RWPE1 (cell line): ENCODE data around the gene CSAD.

Experiments used
- CTCF ChIA-PET: fragments of 350-600 bp; sonication (Branson Sonifier 250); formaldehyde crosslinking; extraction: SDS; loops from one replicate; lab custom pipeline; 2021; lab: Yijun Ruan, JAX
- POLR2A ChIA-PET: fragments of 400-600 bp; formaldehyde crosslinking; extraction: SDS; loops from one replicate; lab custom pipeline; 2020; ENCODE audit warnings: antibody characterized with exemption; ENCODE audit not compliant: low non-redundant PET; lab: Yijun Ruan, JAX
- DNase-seq: peaks from one replicate; pipeline ENCODE4 v3.0.0; 2012; ENCODE audit warnings: low spot score
- H3K27ac ChIP-seq: fragments of 450-650 bp; 2 replicates; pipeline ENCODE4 v1.5.1; 2017
- TF ChIP-seq, protein P1 (sequence below): fragments of 450-650 bp; conservative IDR thresholded peaks from 2 replicates; pipeline ENCODE4 v1.5.1; 2017; ENCODE audit warnings: low read depth, mild to moderate bottlenecking

The CSAD gene

DNA sequence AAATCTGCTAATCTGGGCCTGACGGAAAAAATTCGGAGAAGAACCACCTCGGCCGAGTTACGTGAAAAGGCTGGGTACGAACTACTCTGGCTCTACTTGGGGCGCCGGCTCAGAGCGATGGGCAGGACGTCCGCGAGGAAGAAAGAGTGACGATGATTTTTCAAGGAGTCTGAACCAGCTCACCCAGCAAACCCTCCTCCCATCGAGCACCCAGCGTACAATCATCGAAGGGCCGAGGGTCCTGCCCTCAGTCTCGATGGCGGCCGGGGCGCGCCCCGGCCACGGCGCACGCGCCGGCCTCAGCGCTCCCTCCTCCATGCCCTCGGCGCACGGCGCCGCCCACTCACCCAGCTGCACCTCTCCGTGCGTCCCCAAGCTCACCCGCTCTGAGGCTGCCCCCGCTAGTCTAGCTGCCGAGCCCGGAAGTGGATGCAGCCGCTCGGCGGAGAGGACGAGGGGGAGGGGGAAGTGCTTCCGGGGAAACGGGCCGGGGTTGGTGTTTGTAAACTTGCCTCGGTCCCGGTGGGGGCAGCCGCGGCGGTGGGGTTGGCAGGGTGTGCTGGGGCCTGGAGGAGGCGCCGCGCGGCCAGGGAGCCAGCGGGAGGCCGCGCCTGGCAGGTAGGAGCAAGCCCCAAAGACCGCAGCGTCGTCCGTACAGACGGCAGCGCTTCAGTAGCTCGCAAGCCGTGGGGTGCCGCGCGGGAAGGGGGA is at the start of gene CSAD, which contains the start of gene ZNF740:
Gene CSAD (minus strand): TSS at position 706 of the 711 bp plus-strand sequence. CDS start 7,455 bp downstream, outside the sequence.
Gene ZNF740 (plus strand): TSS at position 503 of the 711 bp plus-strand sequence. CDS start 1,262 bp downstream, outside the sequence.
- CTCF ChIA-PET: interaction anchor here (0.6 to 1.1 kb wide), 4 partner anchors 17 to 115 kb away, joined by 4 to 6 read pairs (median 4); no protein-coding TSS in a partner anchor
- TF ChIP-seq, protein P1, sequence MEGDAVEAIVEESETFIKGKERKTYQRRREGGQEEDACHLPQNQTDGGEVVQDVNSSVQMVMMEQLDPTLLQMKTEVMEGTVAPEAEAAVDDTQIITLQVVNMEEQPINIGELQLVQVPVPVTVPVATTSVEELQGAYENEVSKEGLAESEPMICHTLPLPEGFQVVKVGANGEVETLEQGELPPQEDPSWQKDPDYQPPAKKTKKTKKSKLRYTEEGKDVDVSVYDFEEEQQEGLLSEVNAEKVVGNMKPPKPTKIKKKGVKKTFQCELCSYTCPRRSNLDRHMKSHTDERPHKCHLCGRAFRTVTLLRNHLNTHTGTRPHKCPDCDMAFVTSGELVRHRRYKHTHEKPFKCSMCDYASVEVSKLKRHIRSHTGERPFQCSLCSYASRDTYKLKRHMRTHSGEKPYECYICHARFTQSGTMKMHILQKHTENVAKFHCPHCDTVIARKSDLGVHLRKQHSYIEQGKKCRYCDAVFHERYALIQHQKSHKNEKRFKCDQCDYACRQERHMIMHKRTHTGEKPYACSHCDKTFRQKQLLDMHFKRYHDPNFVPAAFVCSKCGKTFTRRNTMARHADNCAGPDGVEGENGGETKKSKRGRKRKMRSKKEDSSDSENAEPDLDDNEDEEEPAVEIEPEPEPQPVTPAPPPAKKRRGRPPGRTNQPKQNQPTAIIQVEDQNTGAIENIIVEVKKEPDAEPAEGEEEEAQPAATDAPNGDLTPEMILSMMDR: no peak
- POLR2A ChIA-PET: no interaction called here

GRCh38 chr12:53230108-53230845 is 49.6 kb upstream of the CSAD start:
- TF ChIP-seq, protein P1: no peak
- H3K27ac ChIP-seq: peak overlapping the region; percentile 98
- POLR2A ChIA-PET: no interaction called here
- CTCF ChIA-PET: interaction anchor here (0.6 kb wide), 1 partner anchor 48 kb away, joined by 4 read pairs; no protein-coding TSS in a partner anchor
- peak; percentile 84 for DNase-seq

More for the DNA sequence above, at the start of gene CSAD, which contains the start of gene ZNF740:
- H3K27ac ChIP-seq: peak within 1 kb of the TSS; percentile 98
- peak; percentile 95 for DNase-seq

DNA sequence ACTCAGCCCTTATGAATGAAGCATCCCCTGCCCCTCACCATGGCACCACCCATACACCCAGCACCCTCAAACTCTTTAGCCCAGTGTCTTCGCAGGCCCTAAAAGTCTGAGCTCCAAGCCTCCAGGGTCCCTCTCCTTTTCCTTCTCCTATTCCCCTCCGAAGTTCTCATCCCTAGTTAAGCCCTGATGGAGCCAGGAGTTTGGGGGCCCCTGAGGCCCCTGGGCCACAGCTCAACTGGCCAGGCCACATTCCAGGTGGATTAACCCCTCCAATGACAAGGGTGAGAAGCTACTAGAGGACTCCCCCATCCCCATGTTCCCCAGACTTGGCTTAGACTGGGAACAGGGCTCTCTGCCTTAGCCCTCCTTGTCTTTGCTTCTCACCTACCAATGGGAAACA is 48.7 kb upstream of the CSAD start:
- CTCF ChIA-PET: interaction anchor here (0.5 kb wide), 1 partner anchor 434 kb away, joined by 3 read pairs; no protein-coding TSS in a partner anchor
- no peak for DNase-seq
- peak overlapping the region; percentile 98 for H3K27ac ChIP-seq
- TF ChIP-seq, protein P1: no peak
- POLR2A ChIA-PET: no interaction called here

- ChIA-PET POLR2A (no interaction called here), CTCF (no interaction called here)
- TF ChIP-seq, protein P1: no peak
- DNase-seq: no peak
- H3K27ac ChIP-seq: peak overlapping the region; percentile 99
Observed at GRCh38 chr12:53227836-53228235, 47.1 kb upstream of the CSAD start.

GRCh38 chr12:53227341-53227740 is 46.6 kb upstream of the CSAD start:
- TF ChIP-seq, protein P1: no peak
- no peak for DNase-seq
- CTCF ChIA-PET: no interaction called here
- POLR2A ChIA-PET: no interaction called here
- H3K27ac ChIP-seq: peak overlapping the region; percentile 99

DNA sequence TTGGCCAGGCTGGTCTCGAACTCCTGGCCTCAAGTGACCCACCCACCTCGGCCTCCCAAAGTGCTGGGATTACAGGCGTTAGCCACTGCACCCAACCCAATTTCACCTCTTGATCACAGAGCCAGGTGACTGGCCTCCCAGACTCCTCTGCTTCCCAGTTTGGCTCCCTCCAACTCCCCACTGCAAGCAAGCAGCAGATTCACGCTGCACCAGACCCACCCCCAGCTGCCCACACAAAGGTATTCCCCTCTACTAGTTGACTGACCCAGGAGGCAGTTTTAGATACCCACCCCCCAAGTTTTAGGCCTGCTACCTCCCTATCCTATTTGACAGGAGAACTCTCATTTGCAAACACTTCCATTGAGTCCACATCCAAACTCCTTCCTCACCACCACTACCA is 46.1 kb upstream of the CSAD start:
- ChIA-PET CTCF (no interaction called here), POLR2A (no interaction called here)
- TF ChIP-seq, protein P1: no peak
- no peak for DNase-seq
- peak overlapping the region; percentile 99 for H3K27ac ChIP-seq
